Neural cell (in vitro differentiated cells): ENCODE data around the gene PDE9A.

Source experiments
- CTCF ChIP-seq: fragments of 450-650 bp; IDR thresholded peaks from 2 replicates; pipeline ENCODE4 v1.5.1; 2014; ENCODE audit warnings: antibody characterized with exemption, mild to moderate bottlenecking, moderate library complexity; ENCODE audit not compliant: poor library complexity, severe bottlenecking
- EZH2 ChIP-seq: fragments of 200-600, 300-800 bp; shearing (Covaris generic), sonication (generic); IDR thresholded peaks from 2 replicates; pipeline ENCODE4 v1.6.1; 2014; ENCODE audit warnings: antibody characterized with exemption, low read length, borderline replicate concordance, mild to moderate bottlenecking; ENCODE audit not compliant: insufficient read depth, poor library complexity, severe bottlenecking

GRCh38 chr21:42793774-42794173 lies 140.4 kb downstream of the PDE9A start:
- TF ChIP-seq EZH2 (no peak), CTCF (no peak)
